Measurements from ENCODE around the gene PTPRD.
"Not testable (repeated sequence)": the region's sequence is repeated elsewhere in the genome, so short reads cannot be mapped to it uniquely, and the experiment has no call there.

The PTPRD gene

GRCh38 chr9:9112001-9112720 is 1500.6 kb downstream of the PTPRD start:
- no peak for DNase-seq (ENCODE audit: low read depth)
- TF ChIP-seq, protein P1, sequence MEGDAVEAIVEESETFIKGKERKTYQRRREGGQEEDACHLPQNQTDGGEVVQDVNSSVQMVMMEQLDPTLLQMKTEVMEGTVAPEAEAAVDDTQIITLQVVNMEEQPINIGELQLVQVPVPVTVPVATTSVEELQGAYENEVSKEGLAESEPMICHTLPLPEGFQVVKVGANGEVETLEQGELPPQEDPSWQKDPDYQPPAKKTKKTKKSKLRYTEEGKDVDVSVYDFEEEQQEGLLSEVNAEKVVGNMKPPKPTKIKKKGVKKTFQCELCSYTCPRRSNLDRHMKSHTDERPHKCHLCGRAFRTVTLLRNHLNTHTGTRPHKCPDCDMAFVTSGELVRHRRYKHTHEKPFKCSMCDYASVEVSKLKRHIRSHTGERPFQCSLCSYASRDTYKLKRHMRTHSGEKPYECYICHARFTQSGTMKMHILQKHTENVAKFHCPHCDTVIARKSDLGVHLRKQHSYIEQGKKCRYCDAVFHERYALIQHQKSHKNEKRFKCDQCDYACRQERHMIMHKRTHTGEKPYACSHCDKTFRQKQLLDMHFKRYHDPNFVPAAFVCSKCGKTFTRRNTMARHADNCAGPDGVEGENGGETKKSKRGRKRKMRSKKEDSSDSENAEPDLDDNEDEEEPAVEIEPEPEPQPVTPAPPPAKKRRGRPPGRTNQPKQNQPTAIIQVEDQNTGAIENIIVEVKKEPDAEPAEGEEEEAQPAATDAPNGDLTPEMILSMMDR (IDR thresholded peaks at IDR 0.05; ENCODE audit: control insufficient read depth, insufficient read depth, low read depth, low read length, missing control alignments) = no peak
- H3K4me3 ChIP-seq (ENCODE audit: control insufficient read depth, low read depth, low read length) = no peak overlapping the region

DNA sequence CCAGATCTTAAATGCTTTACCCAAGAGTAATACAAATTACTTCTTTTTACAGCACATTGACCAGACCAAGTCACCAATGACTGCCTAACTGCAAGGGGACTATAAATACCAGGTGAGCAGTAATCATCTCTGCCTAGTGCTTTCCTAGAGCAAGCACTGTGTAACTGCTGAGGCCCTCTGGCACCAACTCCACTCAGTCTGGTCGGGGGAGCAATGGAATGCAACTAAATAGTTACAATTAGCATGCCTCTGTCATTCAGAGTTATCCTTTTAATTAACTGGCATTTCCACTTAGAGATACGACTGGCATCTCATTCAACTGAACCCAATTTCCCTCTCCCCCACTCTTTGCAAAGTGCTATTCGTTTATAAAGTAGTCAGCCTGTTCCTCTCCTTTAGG is 1504.2 kb downstream of the PTPRD start:
- no peak overlapping the region for H3K4me3 ChIP-seq (ENCODE audit: control insufficient read depth, low read depth, low read length)
- DNase-seq (ENCODE audit: low read depth) = no peak
- TF ChIP-seq, protein P1 (IDR thresholded peaks at IDR 0.05; ENCODE audit: control insufficient read depth, insufficient read depth, low read depth, low read length, missing control alignments) = no peak

GRCh38 chr9:9102295-9102694 is 1510.5 kb downstream of the PTPRD start:
- no peak for DNase-seq (ENCODE audit: low read depth)
- no peak overlapping the region for H3K4me3 ChIP-seq (ENCODE audit: control insufficient read depth, low read depth, low read length)
- TF ChIP-seq, protein P1 (IDR thresholded peaks at IDR 0.05; ENCODE audit: control insufficient read depth, insufficient read depth, low read depth, low read length, missing control alignments) = no peak

GRCh38 chr9:9100070-9100469 is 1512.7 kb downstream of the PTPRD start:
- no peak for DNase-seq (ENCODE audit: low read depth)

GRCh38 chr9:9099646-9100045 is 1513.2 kb downstream of the PTPRD start:
- TF ChIP-seq, protein P1 (IDR thresholded peaks at IDR 0.05; ENCODE audit: control insufficient read depth, insufficient read depth, low read depth, low read length, missing control alignments) = no peak
- DNase-seq (ENCODE audit: low read depth) = no peak
- no peak overlapping the region for H3K4me3 ChIP-seq (ENCODE audit: control insufficient read depth, low read depth, low read length)

More at GRCh38 chr9:9100070-9100469, 1512.7 kb downstream of the PTPRD start:
- TF ChIP-seq, protein P1 (IDR thresholded peaks at IDR 0.05; ENCODE audit: control insufficient read depth, insufficient read depth, low read depth, low read length, missing control alignments) = no peak
- no peak overlapping the region for H3K4me3 ChIP-seq (ENCODE audit: control insufficient read depth, low read depth, low read length)

DNA sequence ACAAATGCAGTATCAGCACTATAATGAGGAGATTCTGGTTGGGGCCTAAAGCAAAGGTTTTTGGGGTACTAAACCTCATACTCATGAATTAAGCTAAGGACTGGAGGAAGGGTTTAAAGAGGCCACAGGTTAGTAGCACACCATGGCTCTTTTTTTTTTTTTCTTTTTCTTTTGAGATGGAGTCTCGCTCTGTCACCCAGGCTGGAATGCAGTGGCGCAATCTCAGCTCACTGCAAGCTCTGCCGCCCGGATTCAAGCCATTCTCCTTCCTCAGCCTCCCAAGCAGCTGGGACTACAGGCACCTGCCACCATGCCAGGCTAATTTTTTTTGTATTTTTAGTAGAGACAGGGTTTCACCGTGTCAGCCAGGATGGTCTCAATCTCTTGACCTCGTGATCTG is 1515.5 kb downstream of the PTPRD start:
- DNase-seq (ENCODE audit: low read depth); H3K4me3 ChIP-seq (ENCODE audit: control insufficient read depth, low read depth, low read length): not testable (repeated sequence)

- no peak for DNase-seq (ENCODE audit: low read depth)
- H3K4me3 ChIP-seq (ENCODE audit: control insufficient read depth, low read depth, low read length) = no peak overlapping the region
- TF ChIP-seq, protein P1 (IDR thresholded peaks at IDR 0.05; ENCODE audit: control insufficient read depth, insufficient read depth, low read depth, low read length, missing control alignments) = no peak
Observed at GRCh38 chr9:9091387-9091786, 1521.4 kb downstream of the PTPRD start.
